ENCODE measurements around the gene PARD3. TPM values are rescaled to one million over a fixed set of nuclear protein-coding genes. Genes with fewer than 3 reads are reported as not detected.

The PARD3 gene
- total RNA-seq, 4 donors from 2014 or later: 98.9 to 122 (median 105) TPM

- intact Hi-C loops (cut with DNase I): no loop called here
- Histone ChIP-seq H3K27ac (replicated peaks in 1 of 4) (no peak overlapping the region), H3K9me3 (no peaks in the 10 kb centered on the region), H3K4me1 (no peaks in the 10 kb centered on the region), H3K27me3 (no peaks in the 10 kb centered on the region), H3K36me3 (peaks cover 0 to 21% (median 5%) of the 10 kb centered on the region in 4 donors), H3K4me3 (no peak overlapping the region)
- no peak for DNase-seq (ENCODE audit: extremely low spot score)
- no peak for TF ChIP-seq POLR2AphosphoS5 (IDR thresholded peaks at IDR 0.05)
- no peak for TF ChIP-seq EP300 (IDR thresholded peaks at IDR 0.05)
- TF ChIP-seq POLR2A (IDR thresholded peaks at IDR 0.05; ENCODE audit: low read depth): no peak
- TF ChIP-seq CTCF (IDR thresholded peaks at IDR 0.05): no peak
- WGBS: 96% methylated on average over 4 of the region's 4 CpGs
Observed at GRCh38 chr10:34334908-34335307, 480.2 kb downstream of the PARD3 start.

- Histone ChIP-seq H3K27ac (replicated peaks in 1 of 4) (no peak overlapping the region), H3K4me3 (no peak overlapping the region), H3K36me3 (peaks cover 0 to 26% (median 7%) of the 10 kb centered on the region in 4 donors), H3K9me3 (no peaks in the 10 kb centered on the region), H3K27me3 (no peaks in the 10 kb centered on the region), H3K4me1 (no peaks in the 10 kb centered on the region)
- DNase-seq (ENCODE audit: extremely low spot score): no peak
- intact Hi-C loops (cut with DNase I): no loop called here
- TF ChIP-seq POLR2AphosphoS5 (IDR thresholded peaks at IDR 0.05): no peak
- TF ChIP-seq CTCF (IDR thresholded peaks at IDR 0.05): no peak
- no peak for TF ChIP-seq POLR2A (IDR thresholded peaks at IDR 0.05; ENCODE audit: low read depth)
- TF ChIP-seq EP300 (IDR thresholded peaks at IDR 0.05): no peak
- 86% methylated on average over 2 of the region's 2 CpGs for WGBS
Observed at GRCh38 chr10:34333513-34333912, 481.6 kb downstream of the PARD3 start.

- peaks cover 3 to 37% (median 10%) of the 10 kb centered on the region in 4 donors for H3K36me3 ChIP-seq
- TF ChIP-seq EP300 (IDR thresholded peaks at IDR 0.05) (no peak), POLR2AphosphoS5 (IDR thresholded peaks at IDR 0.05) (no peak), POLR2A (IDR thresholded peaks at IDR 0.05; ENCODE audit: low read depth) (no peak), CTCF (IDR thresholded peaks at IDR 0.05) (no peak)
- no peak overlapping the region for H3K27ac ChIP-seq (replicated peaks in 1 of 4)
- no peaks in the 10 kb centered on the region for H3K27me3 ChIP-seq
- intact Hi-C loops (cut with DNase I): no loop called here
- 93% methylated on average over 4 of the region's 4 CpGs for WGBS
- no peak overlapping the region for H3K4me3 ChIP-seq
- peaks cover 3 to 12% (median 9%) of the 10 kb centered on the region in 4 donors for H3K4me1 ChIP-seq
- DNase-seq (ENCODE audit: extremely low spot score): no peak
- H3K9me3 ChIP-seq: no peaks in the 10 kb centered on the region
Observed at GRCh38 chr10:34327184-34327583, 487.9 kb downstream of the PARD3 start.

- no peak overlapping the region for H3K27ac ChIP-seq (replicated peaks in 1 of 4)
- peaks cover 14 to 28% (median 24%) of the 10 kb centered on the region in 4 donors for H3K4me1 ChIP-seq
- no peaks in the 10 kb centered on the region for H3K27me3 ChIP-seq
- 46% methylated on average over 1 of the region's 1 CpG for WGBS
- peaks cover 0 to 25% (median 5%) of the 10 kb centered on the region in 4 donors for H3K36me3 ChIP-seq
- DNase-seq (ENCODE audit: extremely low spot score): no peak
- no peak overlapping the region for H3K4me3 ChIP-seq
- H3K9me3 ChIP-seq: no peaks in the 10 kb centered on the region
- intact Hi-C loops (cut with DNase I): no loop called here
- TF ChIP-seq POLR2A (IDR thresholded peaks at IDR 0.05; ENCODE audit: low read depth): no peak
- no peak for TF ChIP-seq POLR2AphosphoS5 (IDR thresholded peaks at IDR 0.05)
- no peak for TF ChIP-seq EP300 (IDR thresholded peaks at IDR 0.05)
- TF ChIP-seq CTCF (IDR thresholded peaks at IDR 0.05): no peak
Observed at GRCh38 chr10:34323192-34323591, 491.9 kb downstream of the PARD3 start.

GRCh38 chr10:34320265-34320664 lies 494.8 kb downstream of the PARD3 start:
- WGBS: 55% methylated on average over 4 of the region's 4 CpGs
- H3K9me3 ChIP-seq: no peaks in the 10 kb centered on the region
- H3K27me3 ChIP-seq: no peaks in the 10 kb centered on the region
- DNase-seq (ENCODE audit: extremely low spot score): no peak
- TF ChIP-seq CTCF (IDR thresholded peaks at IDR 0.05) (no peak), POLR2AphosphoS5 (IDR thresholded peaks at IDR 0.05) (no peak), EP300 (IDR thresholded peaks at IDR 0.05) (no peak), POLR2A (IDR thresholded peaks at IDR 0.05; ENCODE audit: low read depth) (no peak)
- peaks cover 0 to 11% (median 6%) of the 10 kb centered on the region in 4 donors for H3K36me3 ChIP-seq
- H3K4me3 ChIP-seq: no peak overlapping the region
- no peak overlapping the region for H3K27ac ChIP-seq (replicated peaks in 1 of 4)
- intact Hi-C loops (cut with DNase I): no loop called here
- H3K4me1 ChIP-seq: peaks cover 14 to 28% (median 24%) of the 10 kb centered on the region in 4 donors
